Left renal pelvis (tissue), 4 donors: ENCODE results near the gene CDH23. TPM values are rescaled to one million over a fixed set of nuclear protein-coding genes. Genes with fewer than 3 reads are reported as not detected.
"Not testable (repeated sequence)": the region's sequence is repeated elsewhere in the genome, so short reads cannot be mapped to it uniquely, and the experiment has no call there.

Experiments
- DNase-seq, 4 donors: peaks; one replicate each; pipeline ENCODE4 v3.0.0-alpha.2; 2013; ENCODE audit warnings: low read depth in 4 of 4, low spot score in 3 of 4
- polyA plus RNA-seq, 4 donors: library from polyadenylated mRNA; unstranded; fragments of 120-200 nt; gene quantifications; one replicate each; pipeline ENCODE4 v1.2.1, GENCODE V29; 2013; ENCODE audit not compliant: insufficient read length in 4 of 4

CDH23 gene
- polyA plus RNA-seq, 4 donors = 1.5 to 28.3 (median 2.7) TPM

- DNase-seq = no peak
These were observed 198.9 kb downstream of the CDH23 start for GRCh38 chr10:71595649-71596048.

GRCh38 chr10:71596127-71596526 is 199.4 kb downstream of the CDH23 start:
- DNase-seq = no peak

GRCh38 chr10:71596759-71597158 is 200.0 kb downstream of the CDH23 start:
- no peak for DNase-seq

GRCh38 chr10:71597821-71598498 is 201.2 kb downstream of the CDH23 start:
- DNase-seq = no peak

GRCh38 chr10:71598621-71599055 is 201.9 kb downstream of the CDH23 start:
- no peak for DNase-seq

- no peak for DNase-seq
These were observed 202.8 kb downstream of the CDH23 start for GRCh38 chr10:71599518-71599917.

GRCh38 chr10:71600242-71600641 is 203.5 kb downstream of the CDH23 start:
- not testable (repeated sequence) for DNase-seq

- no peak for DNase-seq
These were observed 204.1 kb downstream of the CDH23 start for GRCh38 chr10:71600849-71601248.

- DNase-seq = no peak
These were observed 204.6 kb downstream of the CDH23 start for GRCh38 chr10:71601273-71601672.

GRCh38 chr10:71603150-71603549 is 206.4 kb downstream of the CDH23 start:
- DNase-seq = no peak

- no peak for DNase-seq
These were observed 207.0 kb downstream of the CDH23 start for GRCh38 chr10:71603754-71604153.

- DNase-seq = no peak
These were observed 207.8 kb downstream of the CDH23 start for GRCh38 chr10:71604324-71605018.

- no peak for DNase-seq
These were observed 208.7 kb downstream of the CDH23 start for GRCh38 chr10:71605263-71605962.

GRCh38 chr10:71606257-71607081 is 209.7 kb downstream of the CDH23 start:
- no peak for DNase-seq

GRCh38 chr10:71607082-71607443 is 210.3 kb downstream of the CDH23 start:
- no peak for DNase-seq

GRCh38 chr10:71608819-71609768 is 212.4 kb downstream of the CDH23 start:
- peak; percentile 29 to 71 (median 52) for DNase-seq

GRCh38 chr10:71610651-71611050 is 213.9 kb downstream of the CDH23 start:
- DNase-seq = no peak

GRCh38 chr10:71611131-71611530 is 214.4 kb downstream of the CDH23 start:
- DNase-seq = no peak

GRCh38 chr10:71611709-71612422 is 215.1 kb downstream of the CDH23 start:
- no peak for DNase-seq
